ENCODE measurements around the gene MPG. TPM values are rescaled to one million over a fixed set of nuclear protein-coding genes. Genes with fewer than 3 reads are reported as not detected.

The MPG gene
- total and polyA plus RNA-seq, 2 donors (not counting 1 experiment from before 2014, with no cell fraction given): 59.6 to 66.4 TPM

DNA sequence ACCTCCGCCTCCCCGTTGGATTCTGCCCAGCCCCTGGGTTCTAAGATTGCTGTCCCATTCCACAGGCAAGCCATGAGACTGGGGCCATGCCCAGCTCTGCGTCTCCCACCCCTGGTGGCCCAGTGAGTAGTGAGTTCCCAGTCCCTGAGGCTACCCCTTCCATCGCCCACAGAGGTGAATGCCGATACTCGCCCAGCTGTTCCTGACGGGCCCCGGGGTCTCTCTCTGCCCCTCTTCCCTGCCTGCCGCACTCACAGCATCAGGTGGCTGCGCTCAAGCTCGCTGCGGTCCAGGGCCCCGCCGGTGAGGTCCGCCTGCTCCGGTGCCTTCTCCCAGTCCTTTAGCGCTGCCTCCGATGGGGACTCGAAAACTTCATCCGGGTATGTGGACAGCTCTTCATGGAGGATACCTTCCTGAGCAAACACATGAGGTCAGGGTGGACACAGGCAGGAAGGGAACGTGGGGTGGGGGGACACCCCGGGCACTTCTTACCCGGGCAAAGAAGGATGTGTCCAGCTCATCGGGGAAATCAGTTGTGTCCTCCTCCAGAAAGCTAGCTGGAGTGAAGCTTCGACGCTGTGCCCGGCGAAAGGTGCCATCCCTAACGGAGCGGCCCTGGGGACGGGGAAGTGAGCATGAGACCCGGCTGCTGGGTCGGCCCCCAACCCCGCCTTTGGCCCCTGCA, 15.6 kb upstream of the MPG start:
- H2AFZ ChIP-seq (ENCODE audit: insufficient read depth, low read depth, low read length, poor library complexity, severe bottlenecking): no peak overlapping the region
- no peaks in the 10 kb centered on the region for H3K9me3 ChIP-seq (ENCODE audit: control extremely low read depth in 1 of 3, control insufficient read depth in 2 of 3, insufficient read depth in 1 of 3, low read length in 2 of 3)
- Mint-ChIP-seq H3K9me3 (ENCODE audit: insufficient read depth) (no peaks in the 10 kb centered on the region), H3K27ac (no peak overlapping the region), H3K4me3 (no peak overlapping the region), H3K27me3 (no peaks in the 10 kb centered on the region), H3K4me1 (peaks cover 7% of the 10 kb centered on the region)
- no peak overlapping the region for H3K9ac ChIP-seq (ENCODE audit: low read length)
- H3K4me3 ChIP-seq (ENCODE audit: control extremely low read depth in 1 of 5, extremely low read depth in 1 of 5, insufficient read depth in 1 of 5, low read depth in 2 of 5, low read length in 4 of 5): no peak overlapping the region
- intact Hi-C loops (cut with micrococcal nuclease): no loop called here
- H3K27ac ChIP-seq (ENCODE audit: low read length in 2 of 2): no peak overlapping the region
- no peaks in the 10 kb centered on the region for H3K79me2 ChIP-seq (ENCODE audit: control insufficient read depth, insufficient read depth, low read length)
- no peaks in the 10 kb centered on the region for H4K20me1 ChIP-seq (ENCODE audit: control insufficient read depth, insufficient read depth, low read length, poor library complexity, severe bottlenecking)
- DNase-seq: no peak
- ATAC-seq (ENCODE audit: low read depth): no peak
- TF ChIP-seq CTCF (IDR thresholded peaks at IDR 0.05): no peak
- no peak for TF ChIP-seq EZH2 (IDR thresholded peaks at IDR 0.05; ENCODE audit: borderline replicate concordance, insufficient read depth, low read depth, low read length, poor library complexity, severe bottlenecking)
- peaks cover 0 to 8% (median 2%) of the 10 kb centered on the region in 4 experiments for H3K27me3 ChIP-seq (replicated peaks in 1 of 4; ENCODE audit: control extremely low read depth in 1 of 4, control insufficient read depth in 3 of 4, insufficient read depth in 4 of 4, low read length in 3 of 4)
- H3K4me2 ChIP-seq (replicated peaks; ENCODE audit: low read depth, low read length, poor library complexity, severe bottlenecking): no peak overlapping the region
- H3K36me3 ChIP-seq (replicated peaks in 1 of 2; ENCODE audit: control extremely low read depth in 1 of 2, control insufficient read depth in 1 of 2, extremely low read depth in 1 of 2, insufficient read depth in 2 of 2, low read length in 1 of 2): peaks cover 0 to 7% of the 10 kb centered on the region in 2 experiments
- ChIA-PET POLR2A (interaction anchor here (0.6 kb wide), 1 partner anchor 22 kb away, joined by 3 read pairs; no protein-coding TSS in a partner anchor), CTCF (interaction anchor here (0.6 to 14.6 kb wide), 4 partner anchors 34 to 896 kb away, joined by 3 to 401 read pairs (median 8); no protein-coding TSS in a partner anchor)
- WGBS (ENCODE audit: insufficient coverage): 95% methylated on average over 34 of the region's 34 CpGs
- peaks cover 0 to 8% of the 10 kb centered on the region in 2 donors for H3K4me1 ChIP-seq (ENCODE audit: control insufficient read depth in 2 of 2, insufficient read depth in 2 of 2, low read length in 2 of 2)

- no peak overlapping the region for H3K4me2 ChIP-seq (replicated peaks; ENCODE audit: low read depth, low read length, poor library complexity, severe bottlenecking)
- peaks cover 0 to 8% (median 2%) of the 10 kb centered on the region in 4 experiments for H3K27me3 ChIP-seq (replicated peaks in 1 of 4; ENCODE audit: control extremely low read depth in 1 of 4, control insufficient read depth in 3 of 4, insufficient read depth in 4 of 4, low read length in 3 of 4)
- ATAC-seq (ENCODE audit: low read depth) (no peak), DNase-seq (no peak)
- H2AFZ ChIP-seq (ENCODE audit: insufficient read depth, low read depth, low read length, poor library complexity, severe bottlenecking): no peak overlapping the region
- TF ChIP-seq EZH2 (IDR thresholded peaks at IDR 0.05; ENCODE audit: borderline replicate concordance, insufficient read depth, low read depth, low read length, poor library complexity, severe bottlenecking) (no peak), CTCF (IDR thresholded peaks at IDR 0.05) (no peak)
- 92% methylated on average over 13 of the region's 21 CpGs for WGBS (ENCODE audit: insufficient coverage)
- no peaks in the 10 kb centered on the region for H4K20me1 ChIP-seq (ENCODE audit: control insufficient read depth, insufficient read depth, low read length, poor library complexity, severe bottlenecking)
- POLR2A ChIA-PET: no interaction called here
- H3K4me1 Mint-ChIP-seq: peaks cover 7% of the 10 kb centered on the region
- no peak overlapping the region for H3K4me3 ChIP-seq (ENCODE audit: control extremely low read depth in 1 of 5, extremely low read depth in 1 of 5, insufficient read depth in 1 of 5, low read depth in 2 of 5, low read length in 4 of 5)
- intact Hi-C loops (cut with micrococcal nuclease): no loop called here
- H3K27me3 Mint-ChIP-seq: no peaks in the 10 kb centered on the region
- H3K4me1 ChIP-seq (ENCODE audit: control insufficient read depth in 2 of 2, insufficient read depth in 2 of 2, low read length in 2 of 2): peaks cover 0 to 8% of the 10 kb centered on the region in 2 donors
- no peak overlapping the region for H3K4me3 Mint-ChIP-seq
- CTCF ChIA-PET: interaction anchor here (0.6 to 14.6 kb wide), 5 partner anchors 10 to 895 kb away, joined by 3 to 401 read pairs (median 12); partner anchors contain the start of genes POLR3K and SNRNP25
- no peak overlapping the region for H3K27ac Mint-ChIP-seq
- H3K27ac ChIP-seq (ENCODE audit: low read length in 2 of 2): no peak overlapping the region
- no peaks in the 10 kb centered on the region for H3K9me3 Mint-ChIP-seq (ENCODE audit: insufficient read depth)
- H3K36me3 ChIP-seq (replicated peaks in 1 of 2; ENCODE audit: control extremely low read depth in 1 of 2, control insufficient read depth in 1 of 2, extremely low read depth in 1 of 2, insufficient read depth in 2 of 2, low read length in 1 of 2): peaks cover 0 to 3% of the 10 kb centered on the region in 2 experiments
- H3K9me3 ChIP-seq (ENCODE audit: control extremely low read depth in 1 of 3, control insufficient read depth in 2 of 3, insufficient read depth in 1 of 3, low read length in 2 of 3): no peaks in the 10 kb centered on the region
- H3K79me2 ChIP-seq (ENCODE audit: control insufficient read depth, insufficient read depth, low read length): no peaks in the 10 kb centered on the region
- no peak overlapping the region for H3K9ac ChIP-seq (ENCODE audit: low read length)
Observed at GRCh38 chr16:62968-63391, 15.0 kb upstream of the MPG start.
